Tibial nerve (tissue), 3 donors: ENCODE data around the gene NUDT19.

Source experiments
- EP300 ChIP-seq, 2 donors: sonication (generic); formaldehyde crosslinking; IDR thresholded peaks; one replicate each; pipeline ENCODE4 v1.6.1; 2017; ENCODE audit warnings: antibody characterized with exemption in 2 of 2, mild to moderate bottlenecking in 1 of 2
- POLR2A ChIP-seq, 2 donors: fragments of 450-650 bp; IDR thresholded peaks; one replicate each; pipeline ENCODE4 v1.6.1; 2017; ENCODE audit warnings: antibody characterized with exemption in 2 of 2, mild to moderate bottlenecking in 2 of 2, moderate library complexity in 2 of 2

DNA sequence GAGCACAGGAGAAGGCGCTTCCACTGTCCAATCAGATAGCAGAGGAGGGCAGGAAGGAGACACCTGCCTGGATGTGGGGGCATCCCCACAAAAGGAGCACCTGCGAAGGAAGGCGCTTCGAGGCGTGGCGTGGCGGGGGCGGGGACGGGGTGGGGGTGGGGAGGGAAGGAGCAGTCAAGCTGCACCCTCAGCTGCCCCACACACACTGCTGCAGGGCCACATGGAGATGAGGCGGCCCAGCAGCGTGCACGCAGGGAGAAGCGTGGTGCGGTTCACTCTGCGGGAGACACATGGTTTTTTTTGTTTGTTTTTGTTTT lies 38.1 kb upstream of the NUDT19 start:
- TF ChIP-seq EP300 (IDR thresholded peaks at IDR 0.05) (no peak), POLR2A (IDR thresholded peaks at IDR 0.05) (no peak)
